G401 (cell line): ENCODE measurements around the gene XYLT2. TPM values are rescaled to one million over a fixed set of nuclear protein-coding genes. Genes with fewer than 3 reads are reported as not detected.

Experiments
- DNase-seq: peaks from one replicate; pipeline ENCODE4 v3.0.0-alpha.2; 2015; ENCODE audit warnings: low spot score
- in situ Hi-C: cut with HindIII; loops from 2 replicates; pipeline ENCODE4 v1.10.0; 2016; ENCODE audit warnings: low sequenced_read_pairs, mixed read lengths
- total RNA-seq: library from RNA; depleted of rRNA; stranded (reverse); fragments of >200 nt; shearing (Covaris generic); gene quantifications from 2 replicates; pipeline ENCODE4 v1.2.3, GENCODE V29; 2014; rRNA removed

The XYLT2 gene
- total RNA-seq, 1 experiment from 2014 or later: 33.5 TPM

DNA sequence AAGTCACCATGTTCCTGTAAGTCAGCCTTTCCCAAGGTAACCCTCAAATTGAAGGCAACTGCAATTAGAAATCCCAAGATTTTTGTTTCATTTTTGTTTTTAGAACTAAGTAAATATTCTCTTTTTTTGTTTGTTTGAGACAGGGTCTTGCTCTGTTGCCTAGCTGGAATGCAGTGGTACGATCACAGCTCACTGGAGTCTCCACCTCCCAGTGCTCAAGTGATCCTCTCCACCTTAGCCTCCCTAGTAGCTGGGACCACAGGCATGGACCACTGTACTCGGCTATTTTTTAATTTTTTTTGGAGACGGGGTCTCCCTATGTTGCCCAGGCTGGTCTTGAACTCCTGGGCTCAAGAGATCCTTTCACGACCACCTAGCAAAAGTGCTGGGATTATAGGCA lies 62.0 kb downstream of the XYLT2 start:
- no peak for DNase-seq
- in situ Hi-C loops: no loop called here

Other genes with a start within 250 kb of the XYLT2 start
- gene SAMD14, start 216.0 kb upstream of the XYLT2 start, total RNA-seq: 7.5 and 8.4 TPM in 2 replicates
- 49.7 and 59.6 TPM in 2 replicates for gene PPP1R9B, start 195.4 kb upstream of the XYLT2 start, total RNA-seq
- 19.0 and 49.0 TPM in 2 replicates for gene SGCA, start 180.1 kb upstream of the XYLT2 start, total RNA-seq
- gene COL1A1, start 144.5 kb upstream of the XYLT2 start, total RNA-seq: 72.4 and 86.8 TPM in 2 replicates
- gene TMEM92, start 71.7 kb upstream of the XYLT2 start, total RNA-seq: 1.2 and 4.2 TPM in 2 replicates
- gene MRPL27, start 27.1 kb downstream of the XYLT2 start, total RNA-seq: 69.9 and 84.5 TPM in 2 replicates
- 6.6 and 21.6 TPM in 2 replicates for gene EME1, start 27.1 kb downstream of the XYLT2 start, total RNA-seq
- gene LRRC59, start 51.4 kb downstream of the XYLT2 start, total RNA-seq: 150 and 182 TPM in 2 replicates
- 58.8 and 69.4 TPM in 2 replicates for gene ACSF2, start 80.1 kb downstream of the XYLT2 start, total RNA-seq
- gene CHAD, start 122.8 kb downstream of the XYLT2 start, total RNA-seq: not detected in 2 replicates
- gene RSAD1, start 132.7 kb downstream of the XYLT2 start, total RNA-seq: 31.9 and 34.5 TPM in 2 replicates
- 0.58 and 1.7 TPM in 2 replicates for gene MYCBPAP, start 162.3 kb downstream of the XYLT2 start, total RNA-seq
- 2.3 and 2.8 TPM in 2 replicates for gene EPN3, start 186.6 kb downstream of the XYLT2 start, total RNA-seq
- gene SPATA20, start 201.0 kb downstream of the XYLT2 start, total RNA-seq: 39.4 and 59.1 TPM in 2 replicates
- gene CACNA1G, start 214.6 kb downstream of the XYLT2 start, total RNA-seq: 5.1 and 13.0 TPM in 2 replicates